ELF-1 (cell line): ENCODE data around the gene KIFBP.

Experiments used
- DNase-seq: peaks from one replicate; pipeline ENCODE4 v3.0.0-alpha.2; 2016; ENCODE audit warnings: low read depth, low spot score

KIFBP gene

DNA sequence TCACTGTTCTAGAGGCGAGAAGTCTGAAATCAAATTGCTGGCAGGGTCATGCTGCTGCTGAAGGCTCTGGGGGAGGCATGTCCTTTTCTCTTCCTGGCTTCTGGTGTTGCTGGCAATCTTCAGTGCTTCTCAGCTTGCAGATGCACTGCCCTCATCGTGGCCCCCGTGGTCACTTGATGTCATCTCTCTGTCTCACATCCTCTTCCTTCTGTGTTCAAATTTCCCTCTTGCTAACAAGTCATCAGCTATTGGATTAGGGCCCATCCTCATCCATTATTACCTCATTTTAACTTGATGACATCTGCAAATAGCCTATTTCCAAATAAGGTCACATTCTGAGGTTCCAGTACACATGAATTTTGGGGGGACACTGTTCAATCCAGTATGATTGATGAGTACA is 62.7 kb downstream of the KIFBP start:
- no peak for DNase-seq

DNA sequence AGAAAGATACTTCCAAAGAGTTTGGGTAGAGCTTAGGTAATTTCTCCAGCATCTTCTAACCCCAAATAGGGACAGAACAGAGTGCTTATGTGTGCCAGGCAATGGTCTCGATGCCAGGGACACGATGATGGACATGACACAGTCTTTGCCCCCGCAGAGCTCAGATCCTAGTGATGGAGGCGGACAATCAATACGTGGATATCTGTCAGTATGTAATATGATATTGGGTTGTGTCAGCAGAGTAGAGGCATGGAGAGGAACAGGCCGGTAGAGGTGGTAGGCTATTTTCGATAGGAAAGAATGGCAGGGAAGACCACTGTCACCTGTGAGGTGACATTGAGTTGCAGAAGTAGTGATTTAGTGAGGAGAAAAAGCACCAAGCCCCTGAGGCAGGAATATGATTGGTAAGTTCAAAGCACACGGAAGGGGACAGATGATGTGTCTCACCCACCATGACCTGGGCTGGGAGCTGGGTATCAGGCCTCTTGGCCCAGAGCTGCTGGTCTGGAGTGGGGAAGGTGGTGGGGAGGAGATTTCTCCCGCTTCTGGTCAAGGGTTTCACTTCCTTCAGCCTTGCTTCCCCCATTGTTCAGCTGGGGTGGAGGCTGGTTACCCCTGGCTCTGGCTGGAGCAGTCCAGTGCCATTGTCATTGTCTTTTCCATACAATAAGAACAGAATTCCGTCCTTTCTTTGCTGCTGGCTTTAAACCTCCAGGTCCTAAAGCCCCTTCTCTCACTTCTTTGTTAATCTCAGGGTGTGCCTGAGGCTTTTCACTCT is 63.3 kb downstream of the KIFBP start:
- DNase-seq = peak; percentile 50

DNA sequence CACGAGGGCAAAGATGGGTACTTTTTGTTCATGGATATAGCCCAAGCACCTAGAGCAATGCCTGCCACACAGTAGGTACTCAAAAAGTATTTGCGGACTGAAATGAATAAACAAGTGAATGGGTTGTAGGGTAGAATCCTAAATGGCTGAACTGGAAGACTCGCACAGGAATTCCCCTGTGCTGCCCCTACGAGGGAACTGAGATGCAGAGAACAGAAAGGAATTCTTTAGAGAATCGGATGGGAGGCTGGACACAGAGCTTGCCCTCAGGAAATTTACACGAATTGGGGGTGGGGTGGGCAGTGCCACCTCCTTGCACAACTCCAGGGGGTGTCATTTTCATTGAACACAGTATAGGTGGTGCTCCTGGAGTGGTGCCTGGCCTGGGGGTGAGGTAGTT is 64.1 kb downstream of the KIFBP start:
- no peak for DNase-seq

DNA sequence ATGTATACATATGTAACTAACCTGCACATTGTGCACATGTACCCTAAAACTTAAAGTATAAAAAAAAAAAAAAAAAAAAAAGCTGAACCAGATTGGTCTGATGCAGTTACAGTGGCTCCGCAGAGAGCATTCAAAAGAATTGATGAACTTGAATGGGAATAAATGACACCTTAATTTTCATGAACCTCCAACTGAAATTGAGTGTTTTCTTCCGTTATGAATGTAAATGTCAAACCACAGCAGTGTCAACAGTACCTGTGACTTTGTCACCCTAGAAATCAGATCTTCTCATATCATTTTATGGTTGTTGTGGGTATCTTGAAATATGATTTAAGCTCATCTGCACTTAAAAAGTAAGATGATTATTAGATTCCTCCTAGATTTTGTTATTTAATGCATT is 66.6 kb downstream of the KIFBP start:
- no peak for DNase-seq

DNA sequence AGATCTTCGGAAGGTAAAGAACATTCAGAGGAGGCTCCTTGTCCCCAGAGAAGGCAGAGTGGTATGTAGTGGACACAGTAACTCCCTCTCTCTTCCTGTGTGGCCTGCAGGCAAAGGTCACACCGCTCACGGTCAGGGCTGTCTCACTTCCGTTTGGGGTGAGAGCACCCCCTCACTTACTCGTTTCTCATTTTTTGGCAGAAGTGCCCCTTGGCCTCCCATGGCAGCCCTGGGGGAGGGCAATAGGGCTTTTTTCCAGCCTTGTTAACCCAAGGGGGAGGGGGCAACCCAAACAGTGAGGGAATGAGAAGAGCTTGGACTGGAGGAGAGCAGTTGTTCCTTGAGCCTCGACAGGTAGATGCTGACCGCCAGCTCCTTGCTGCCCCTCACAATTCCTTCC is 67.5 kb downstream of the KIFBP start:
- DNase-seq = no peak

DNA sequence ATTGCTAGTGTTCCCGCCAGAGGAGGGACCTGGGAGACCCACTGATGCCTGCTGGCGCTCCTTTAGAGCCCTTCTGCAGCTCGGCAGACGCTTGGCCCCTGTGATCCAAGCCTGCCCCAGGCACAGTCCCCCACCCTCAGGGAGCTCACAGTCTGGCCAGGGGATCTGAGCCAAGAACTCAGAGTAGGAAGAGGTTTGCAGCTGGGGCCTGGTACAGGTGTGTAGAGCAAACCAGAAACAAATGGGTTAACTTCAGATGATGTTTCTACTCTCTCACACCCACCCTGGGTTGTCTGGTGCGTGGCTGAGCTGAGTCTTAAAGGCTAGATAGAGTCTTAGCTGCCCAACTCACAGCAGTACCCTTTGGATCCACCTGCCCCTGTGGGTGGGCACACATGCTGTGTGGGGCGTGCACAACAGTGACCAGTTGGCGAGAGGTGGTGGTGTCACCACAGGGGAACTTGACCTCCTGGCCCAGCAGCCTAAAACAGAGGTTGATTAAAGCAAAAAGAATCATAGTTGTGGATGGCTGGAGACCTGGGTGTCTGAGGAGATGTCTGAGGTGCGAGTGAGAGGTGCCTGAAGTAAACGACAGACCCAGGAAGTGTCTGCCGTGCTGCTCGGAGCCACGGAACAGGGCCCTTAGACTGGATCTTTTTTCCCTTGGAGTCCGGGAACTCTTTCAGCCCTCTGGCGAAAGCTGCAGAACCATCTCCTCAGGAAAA is 68.1 kb downstream of the KIFBP start:
- DNase-seq = no peak

DNA sequence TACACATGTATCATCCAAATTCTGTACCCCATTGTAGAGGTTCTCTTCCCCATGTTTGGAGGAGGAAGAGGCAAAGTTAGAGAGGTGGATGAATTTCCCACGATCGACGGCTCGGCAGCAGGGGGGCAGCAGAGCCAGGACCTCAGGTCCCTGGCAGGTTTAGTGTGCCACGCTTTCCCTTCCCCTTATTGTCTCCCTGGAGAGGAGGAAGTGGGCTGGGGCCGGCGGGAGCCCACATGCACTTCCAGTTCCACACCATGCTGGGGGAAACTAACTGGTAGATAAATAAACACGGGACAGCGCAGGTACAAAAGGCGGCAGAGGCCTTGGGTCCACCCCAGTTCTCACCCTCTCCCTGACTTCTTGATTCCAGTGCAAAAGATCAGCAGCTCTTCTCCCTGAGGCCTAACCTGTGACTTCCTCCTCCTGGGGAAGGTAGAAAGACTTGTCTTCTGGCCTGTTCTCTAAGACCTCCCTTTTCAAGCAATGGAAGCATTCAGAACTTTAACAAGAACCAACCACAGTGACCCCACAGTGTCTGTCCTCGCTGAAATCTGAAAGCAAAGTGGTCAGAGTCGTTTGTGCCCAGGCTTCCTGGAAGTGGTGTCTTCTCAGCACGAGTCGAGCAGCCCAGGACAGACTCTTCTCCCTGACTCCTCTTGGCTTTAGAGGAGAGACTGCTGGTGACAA is 68.8 kb downstream of the KIFBP start:
- peak; percentile 17 for DNase-seq

DNA sequence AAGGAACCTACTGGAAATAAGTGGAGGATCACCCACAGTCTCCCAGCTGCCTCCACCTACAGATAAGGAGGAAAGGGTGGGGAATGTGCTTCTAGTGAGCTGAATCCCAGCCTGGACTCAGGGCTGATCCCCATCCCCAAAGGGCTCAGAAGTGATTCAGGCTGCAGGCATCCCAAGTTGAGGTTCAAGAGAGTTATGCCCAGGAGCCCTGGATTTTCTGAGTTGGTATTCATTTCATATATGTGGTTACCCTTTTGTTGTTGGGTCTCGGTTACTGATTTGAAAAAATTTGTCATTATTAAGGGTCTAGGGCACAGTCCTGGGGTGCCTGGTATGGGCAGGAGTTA is 69.3 kb downstream of the KIFBP start:
- no peak for DNase-seq

DNA sequence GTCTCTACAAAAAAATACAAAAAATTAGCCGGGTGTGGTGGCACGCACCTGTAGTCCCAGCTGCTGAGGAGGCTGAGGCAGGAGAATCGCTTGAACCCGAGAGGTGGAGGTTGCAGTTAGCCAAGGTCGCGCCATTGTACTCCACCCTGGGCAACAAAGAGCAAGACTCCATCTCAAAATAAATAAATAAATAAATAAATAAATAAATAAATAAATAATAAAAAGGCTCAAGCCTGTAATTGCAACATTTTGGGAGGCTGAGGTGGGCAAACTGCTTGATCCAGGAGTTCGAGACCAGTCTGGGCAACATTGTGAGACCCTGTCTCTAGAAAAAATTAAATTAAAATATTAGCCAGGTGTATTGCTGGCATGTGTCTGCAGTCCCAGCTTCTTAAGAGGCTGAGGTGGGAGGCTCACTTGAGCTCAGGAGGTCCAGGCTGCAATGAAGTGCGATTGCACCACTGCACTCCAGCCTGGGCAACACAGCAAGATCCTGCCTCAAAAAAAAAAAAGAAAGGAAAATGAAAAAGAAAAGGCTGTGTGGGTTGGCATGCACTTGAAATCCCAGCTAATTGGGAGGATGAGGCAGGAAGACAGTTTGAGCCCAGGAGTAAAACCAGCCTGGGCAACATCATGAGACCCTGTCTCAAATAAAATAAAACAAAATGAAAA is 71.7 kb downstream of the KIFBP start:
- DNase-seq = no peak

DNA sequence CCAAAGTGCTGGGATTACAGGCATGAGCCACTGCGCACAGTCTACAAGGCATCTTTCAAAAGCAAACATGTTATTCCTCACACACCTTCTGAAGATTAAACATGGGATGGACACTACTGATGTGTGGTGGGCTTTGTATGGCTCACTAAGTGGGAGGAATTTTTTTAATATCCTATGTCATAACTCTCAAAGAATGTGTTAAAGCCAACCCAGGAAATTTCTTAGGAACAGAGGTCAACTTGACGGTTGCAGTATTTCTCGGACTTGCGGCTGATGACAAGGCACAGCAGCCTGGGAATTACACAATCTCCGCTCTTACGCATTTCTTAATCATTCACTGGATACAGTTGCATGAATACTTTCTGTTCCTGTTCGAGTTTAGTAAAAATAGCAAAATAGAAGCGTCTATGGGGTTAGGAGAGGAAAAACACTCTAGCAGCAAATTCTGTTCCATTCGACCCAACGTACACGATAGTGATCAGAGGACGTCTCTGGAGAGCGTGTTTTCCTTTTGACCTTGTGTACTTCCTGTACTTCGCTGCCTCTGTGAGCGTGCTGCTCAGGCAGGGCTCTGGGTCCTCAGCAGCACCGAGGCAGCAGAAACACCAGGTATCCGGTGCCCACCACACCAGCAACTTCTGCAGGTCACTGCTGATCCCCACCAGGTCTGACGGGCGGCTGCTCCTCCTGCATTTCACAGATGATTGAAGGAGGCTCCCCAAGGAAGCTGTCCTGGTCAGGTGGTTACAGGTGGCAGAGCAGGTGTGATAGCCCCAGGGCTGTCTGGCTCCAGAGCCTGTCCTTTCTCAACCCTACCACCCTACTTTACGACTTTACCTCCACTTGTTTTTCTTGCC is 72.9 kb downstream of the KIFBP start:
- DNase-seq = peak; percentile 67

DNA sequence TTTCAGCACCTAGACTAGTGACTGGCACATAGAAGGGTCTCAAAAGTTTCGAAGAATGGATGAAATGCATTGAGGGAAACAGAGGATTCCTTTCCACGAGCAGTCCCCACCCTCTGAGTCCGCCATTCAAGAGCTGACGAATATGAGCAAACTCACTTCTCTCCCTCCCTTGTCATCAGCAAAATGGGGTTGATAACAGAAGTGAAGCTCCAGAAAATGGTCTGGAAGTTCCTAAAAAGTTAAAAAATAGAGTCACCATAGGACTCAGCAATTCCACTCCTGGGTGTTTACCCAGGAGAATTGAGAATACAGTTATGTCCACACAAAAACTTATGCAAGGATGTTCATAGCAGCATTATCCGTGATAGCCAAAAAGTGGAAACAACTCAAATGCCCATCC is 74.3 kb downstream of the KIFBP start:
- no peak for DNase-seq

DNA sequence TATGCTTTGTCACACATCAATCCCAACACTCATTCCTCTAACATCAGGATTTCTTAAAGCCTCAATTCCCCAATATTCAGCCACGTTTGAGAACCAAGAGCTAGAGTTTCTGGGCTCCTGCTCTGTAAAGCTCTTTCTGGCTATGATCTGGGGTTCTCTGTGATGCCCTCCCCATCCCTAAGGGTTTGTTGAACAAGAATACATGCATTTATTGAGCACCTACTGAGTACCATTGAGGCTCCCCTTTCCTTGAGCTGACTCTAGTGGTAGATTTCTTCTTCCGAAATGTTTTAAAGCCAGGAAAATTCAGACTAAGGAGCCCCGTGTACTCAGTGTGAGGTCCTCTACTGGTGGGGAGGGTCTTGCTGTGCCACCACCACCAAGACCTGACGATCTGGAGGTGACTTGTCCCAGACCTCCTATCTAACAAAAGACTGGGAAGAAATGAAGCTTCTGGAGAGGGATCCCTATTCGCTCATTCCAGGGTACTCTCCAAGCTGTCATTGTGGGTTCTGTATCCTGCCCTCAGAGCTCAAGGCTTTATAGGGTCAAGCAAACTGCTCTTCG is 76.2 kb downstream of the KIFBP start:
- no peak for DNase-seq

DNA sequence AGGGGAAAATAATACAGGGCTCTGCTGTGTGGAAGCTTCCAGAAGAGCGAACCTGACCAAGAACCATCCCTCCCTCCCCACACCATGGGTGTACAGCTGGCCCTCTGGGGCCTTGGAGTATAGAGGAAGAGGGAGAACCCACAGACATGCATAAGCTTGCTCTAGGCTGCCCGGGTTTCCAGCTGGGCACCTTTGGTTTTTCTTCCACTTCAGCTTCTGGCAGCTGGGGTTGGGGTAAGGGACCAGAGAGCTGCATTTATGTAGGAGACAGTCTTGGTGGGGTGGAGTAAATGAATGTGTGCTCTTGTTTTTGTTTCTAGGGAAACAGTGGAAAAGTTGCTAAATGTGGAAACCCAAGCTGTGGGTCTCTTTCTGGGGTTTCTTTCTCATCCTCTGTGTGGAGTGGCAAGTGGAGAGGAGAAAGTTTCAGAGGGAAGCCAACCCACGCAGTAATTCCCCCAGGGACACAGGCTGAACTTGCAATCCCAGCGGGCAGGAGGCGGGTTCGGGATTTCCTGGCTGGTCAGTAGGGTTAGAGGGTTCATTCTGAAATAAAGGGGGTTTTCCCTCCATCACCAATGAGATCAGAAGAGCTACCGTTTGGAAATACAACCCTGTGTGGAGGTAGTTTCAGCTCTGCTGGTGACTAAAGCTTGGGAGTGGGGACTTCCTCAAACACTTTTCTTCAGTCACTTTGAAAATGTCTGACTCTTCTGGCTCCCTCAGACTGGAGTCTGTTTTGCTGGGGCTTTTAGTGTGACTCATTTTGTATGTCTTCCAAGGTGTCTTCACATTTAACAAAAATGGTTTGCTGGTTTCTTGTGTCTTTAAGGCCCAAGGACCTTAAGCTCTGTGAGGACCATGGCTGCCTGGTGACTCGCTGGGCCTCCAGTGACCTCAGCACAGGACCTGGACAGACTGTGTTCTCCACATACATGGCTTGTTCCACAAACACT is 77.1 kb downstream of the KIFBP start:
- no peak for DNase-seq
